ENCODE measurements around the gene PACRG. TPM values are rescaled to one million over a fixed set of nuclear protein-coding genes. Genes with fewer than 3 reads are reported as not detected.

PACRG gene
- total RNA-seq, 2 donors from 2014 or later, result 2.8 to 21.3 TPM

- peaks cover 0 to 57% of the 10 kb centered on the region in 2 donors for H3K4me1 ChIP-seq
- no peaks in the 10 kb centered on the region for H3K36me3 ChIP-seq
- no peak for DNase-seq (ENCODE audit: low spot score)
- TF ChIP-seq, protein P1, sequence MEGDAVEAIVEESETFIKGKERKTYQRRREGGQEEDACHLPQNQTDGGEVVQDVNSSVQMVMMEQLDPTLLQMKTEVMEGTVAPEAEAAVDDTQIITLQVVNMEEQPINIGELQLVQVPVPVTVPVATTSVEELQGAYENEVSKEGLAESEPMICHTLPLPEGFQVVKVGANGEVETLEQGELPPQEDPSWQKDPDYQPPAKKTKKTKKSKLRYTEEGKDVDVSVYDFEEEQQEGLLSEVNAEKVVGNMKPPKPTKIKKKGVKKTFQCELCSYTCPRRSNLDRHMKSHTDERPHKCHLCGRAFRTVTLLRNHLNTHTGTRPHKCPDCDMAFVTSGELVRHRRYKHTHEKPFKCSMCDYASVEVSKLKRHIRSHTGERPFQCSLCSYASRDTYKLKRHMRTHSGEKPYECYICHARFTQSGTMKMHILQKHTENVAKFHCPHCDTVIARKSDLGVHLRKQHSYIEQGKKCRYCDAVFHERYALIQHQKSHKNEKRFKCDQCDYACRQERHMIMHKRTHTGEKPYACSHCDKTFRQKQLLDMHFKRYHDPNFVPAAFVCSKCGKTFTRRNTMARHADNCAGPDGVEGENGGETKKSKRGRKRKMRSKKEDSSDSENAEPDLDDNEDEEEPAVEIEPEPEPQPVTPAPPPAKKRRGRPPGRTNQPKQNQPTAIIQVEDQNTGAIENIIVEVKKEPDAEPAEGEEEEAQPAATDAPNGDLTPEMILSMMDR (IDR thresholded peaks at IDR 0.05), result no peak
- H3K4me3 ChIP-seq, result no peak overlapping the region
- H3K27me3 ChIP-seq, result no peaks in the 10 kb centered on the region
- H3K9me3 ChIP-seq, result no peaks in the 10 kb centered on the region
- peak overlapping the region; percentile 91 to 92 for H3K27ac ChIP-seq
Observed at GRCh38 chr6:163333701-163334663, 606.2 kb downstream of the PACRG start.

- no peak overlapping the region for H3K4me3 ChIP-seq
Observed at GRCh38 chr6:163335056-163335455, 607.3 kb downstream of the PACRG start.

GRCh38 chr6:163335671-163336545 is 608.1 kb downstream of the PACRG start:
- TF ChIP-seq, protein P1 (IDR thresholded peaks at IDR 0.05), result no peak
- Histone ChIP-seq H3K36me3 (no peaks in the 10 kb centered on the region), H3K4me3 (peak overlapping the region in 1 of 2 donors; percentile 14), H3K9me3 (no peaks in the 10 kb centered on the region), H3K27me3 (no peaks in the 10 kb centered on the region), H3K27ac (peak overlapping the region; percentile 91 to 92), H3K4me1 (peaks cover 0 to 55% of the 10 kb centered on the region in 2 donors)
- DNase-seq (ENCODE audit: low spot score), result peak; percentile 86

More at GRCh38 chr6:163335056-163335455, 607.3 kb downstream of the PACRG start:
- Histone ChIP-seq H3K4me1 (peaks cover 0 to 60% of the 10 kb centered on the region in 2 donors), H3K9me3 (no peaks in the 10 kb centered on the region), H3K27ac (peak overlapping the region; percentile 91 to 92), H3K27me3 (no peaks in the 10 kb centered on the region), H3K36me3 (no peaks in the 10 kb centered on the region)
- DNase-seq (ENCODE audit: low spot score), result no peak
- TF ChIP-seq, protein P1 (IDR thresholded peaks at IDR 0.05), result no peak

DNA sequence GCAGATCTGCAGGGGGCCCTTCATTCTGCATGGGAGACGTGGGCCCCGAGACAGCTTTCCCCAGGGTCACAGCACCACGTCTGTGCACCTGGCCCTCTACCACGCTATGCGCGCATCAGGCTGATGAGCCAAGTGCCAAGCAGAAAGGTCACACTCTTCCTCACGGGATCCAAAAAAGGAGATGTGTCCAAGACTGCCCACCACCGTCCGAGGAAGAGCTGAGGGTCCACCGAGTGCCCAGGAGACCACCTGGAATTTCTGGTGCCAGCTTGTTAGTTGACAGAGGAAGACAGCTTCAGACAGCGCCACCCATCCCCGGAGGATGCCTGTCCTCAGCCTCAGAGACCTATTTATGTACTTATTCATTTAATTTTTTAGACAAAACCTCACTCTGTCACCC is 609.2 kb downstream of the PACRG start:
- H3K27ac ChIP-seq, result peak overlapping the region; percentile 91 to 92
- no peak overlapping the region for H3K4me3 ChIP-seq
- no peaks in the 10 kb centered on the region for H3K36me3 ChIP-seq
- TF ChIP-seq, protein P1 (IDR thresholded peaks at IDR 0.05), result no peak
- H3K4me1 ChIP-seq, result peaks cover 0 to 61% of the 10 kb centered on the region in 2 donors
- no peak for DNase-seq (ENCODE audit: low spot score)
- H3K9me3 ChIP-seq, result no peaks in the 10 kb centered on the region
- no peaks in the 10 kb centered on the region for H3K27me3 ChIP-seq

DNA sequence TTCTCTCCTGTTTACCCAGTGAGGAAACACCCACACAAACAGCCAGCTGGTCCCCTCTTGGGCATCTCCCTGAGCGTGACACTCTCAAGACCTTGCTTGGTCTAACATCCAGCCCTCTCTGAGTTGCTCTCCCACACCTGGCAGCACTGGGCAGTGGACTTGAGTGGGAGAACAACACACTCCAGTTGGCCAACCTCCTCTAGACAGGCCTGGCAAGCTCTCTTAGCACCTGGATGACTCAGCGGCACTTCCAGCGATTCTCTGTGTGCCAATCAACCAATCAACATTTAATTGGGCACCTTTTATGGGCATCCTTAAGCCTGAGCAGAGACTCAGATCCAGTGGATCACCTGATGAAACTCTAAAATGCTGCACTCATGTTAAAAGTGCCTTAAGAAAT is 610.2 kb downstream of the PACRG start:
- H3K36me3 ChIP-seq, result no peaks in the 10 kb centered on the region
- H3K27ac ChIP-seq, result peak overlapping the region; percentile 91 to 92
- H3K4me3 ChIP-seq, result no peak overlapping the region
- TF ChIP-seq, protein P1 (IDR thresholded peaks at IDR 0.05), result no peak
- H3K4me1 ChIP-seq, result peaks cover 0 to 63% of the 10 kb centered on the region in 2 donors
- no peaks in the 10 kb centered on the region for H3K9me3 ChIP-seq
- no peaks in the 10 kb centered on the region for H3K27me3 ChIP-seq
- DNase-seq (ENCODE audit: low spot score), result no peak

All from right atrium auricular region (tissue), 2 donors.